ENCODE measurements around the gene PTPRT.

GRCh38 chr20:43023836-43024235 lies 165.9 kb downstream of the PTPRT start:
- TF ChIP-seq ATOH8 (CRISPR knock-in tag; IDR thresholded peaks at IDR 0.05; ENCODE audit: low read depth) (no peak), HMGXB4 (CRISPR knock-in tag; IDR thresholded peaks at IDR 0.05; ENCODE audit: borderline replicate concordance) (no peak), CTCF (IDR thresholded peaks at IDR 0.05) (no peak), JUN (IDR thresholded peaks at IDR 0.05) (no peak), POLR2AphosphoS2 (conservative IDR thresholded peaks at IDR 0.05; ENCODE audit: low read length) (no peak), SREBF2 (IDR thresholded peaks at IDR 0.05) (no peak), CBX2 (IDR thresholded peaks at IDR 0.05; ENCODE audit: borderline replicate concordance, low read depth) (no peak), FOSB (CRISPR knock-in tag; IDR thresholded peaks at IDR 0.05) (no peak)
- TF ChIP-seq, protein P1, sequence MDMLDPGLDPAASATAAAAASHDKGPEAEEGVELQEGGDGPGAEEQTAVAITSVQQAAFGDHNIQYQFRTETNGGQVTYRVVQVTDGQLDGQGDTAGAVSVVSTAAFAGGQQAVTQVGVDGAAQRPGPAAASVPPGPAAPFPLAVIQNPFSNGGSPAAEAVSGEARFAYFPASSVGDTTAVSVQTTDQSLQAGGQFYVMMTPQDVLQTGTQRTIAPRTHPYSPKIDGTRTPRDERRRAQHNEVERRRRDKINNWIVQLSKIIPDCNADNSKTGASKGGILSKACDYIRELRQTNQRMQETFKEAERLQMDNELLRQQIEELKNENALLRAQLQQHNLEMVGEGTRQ (IDR thresholded peaks at IDR 0.05) = no peak
- TF ChIP-seq, protein P2, sequence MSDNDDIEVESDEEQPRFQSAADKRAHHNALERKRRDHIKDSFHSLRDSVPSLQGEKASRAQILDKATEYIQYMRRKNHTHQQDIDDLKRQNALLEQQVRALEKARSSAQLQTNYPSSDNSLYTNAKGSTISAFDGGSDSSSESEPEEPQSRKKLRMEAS (IDR thresholded peaks at IDR 0.05) = no peak

Measured in A549 (cell line).